ENCODE data around the gene LRCOL1.

The LRCOL1 gene

DNA sequence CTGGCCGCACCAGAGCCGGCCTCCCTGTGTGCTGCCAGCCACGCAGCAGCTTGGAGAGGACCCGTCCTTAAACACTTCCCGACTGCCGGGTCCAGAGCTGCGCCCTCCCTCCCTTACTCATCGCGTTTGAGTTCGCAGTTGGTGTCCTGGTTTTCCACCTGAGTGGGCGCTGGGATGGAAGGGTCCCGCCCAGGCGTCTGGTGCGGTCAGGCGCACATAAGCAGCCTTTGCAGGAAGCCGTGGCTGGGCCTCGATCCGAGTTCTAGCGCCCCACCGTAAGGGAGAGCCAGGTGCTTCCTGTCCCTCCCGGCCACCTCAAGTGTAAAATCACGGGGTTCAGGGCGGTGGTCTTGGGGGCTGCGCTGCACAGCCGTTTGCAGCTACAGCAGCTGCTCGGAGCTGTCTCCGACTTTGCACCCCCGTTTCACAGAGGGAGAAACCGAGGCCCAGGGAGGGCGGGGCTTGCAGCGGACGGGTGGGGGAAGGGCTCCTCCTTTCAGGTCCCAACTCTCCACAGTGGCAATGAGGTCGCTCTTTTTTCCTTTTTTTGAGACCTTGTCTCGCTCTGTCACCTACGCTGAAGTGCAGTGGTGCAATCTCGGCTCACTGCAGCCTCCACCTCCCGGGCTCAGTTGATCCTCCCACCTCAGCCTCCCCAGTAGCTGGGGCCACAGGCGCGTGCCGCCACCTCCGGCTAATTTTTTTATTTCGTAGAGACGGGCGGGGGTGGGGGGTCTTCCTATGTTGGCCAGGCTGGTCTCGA is 51.3 kb downstream of the LRCOL1 start:
- Histone ChIP-seq H3K4me1 (ENCODE audit: control insufficient read depth, insufficient read depth, low read length) (peaks cover 4% of the 10 kb centered on the region), H3K9me3 (ENCODE audit: control insufficient read depth, insufficient read depth, low read depth, low read length) (no peaks in the 10 kb centered on the region), H3K36me3 (ENCODE audit: control insufficient read depth in 2 of 2, insufficient read depth in 1 of 2, low read length in 2 of 2) (peaks cover 0 to 1% of the 10 kb centered on the region in 2 experiments; a peak in 1 of 3 replicates), H3K27ac (ENCODE audit: extremely low read depth, low read depth, low read length) (no peak overlapping the region), H3K4me3 (ENCODE audit: low read depth, low read length) (peak overlapping the region; percentile 50)
- TF ChIP-seq SP2 (tag by site-specific recombination; IDR thresholded peaks at IDR 0.05) = peak; percentile 5; the same call in 1 of the 2 replicates
- TF ChIP-seq ZNF146 (tag by site-specific recombination; IDR thresholded peaks at IDR 0.05) = no peak
- peak; percentile 9; the same call in 1 of the 2 replicates for TF ChIP-seq KLF1 (tag by site-specific recombination; IDR thresholded peaks at IDR 0.05)
- TF ChIP-seq, protein P1, sequence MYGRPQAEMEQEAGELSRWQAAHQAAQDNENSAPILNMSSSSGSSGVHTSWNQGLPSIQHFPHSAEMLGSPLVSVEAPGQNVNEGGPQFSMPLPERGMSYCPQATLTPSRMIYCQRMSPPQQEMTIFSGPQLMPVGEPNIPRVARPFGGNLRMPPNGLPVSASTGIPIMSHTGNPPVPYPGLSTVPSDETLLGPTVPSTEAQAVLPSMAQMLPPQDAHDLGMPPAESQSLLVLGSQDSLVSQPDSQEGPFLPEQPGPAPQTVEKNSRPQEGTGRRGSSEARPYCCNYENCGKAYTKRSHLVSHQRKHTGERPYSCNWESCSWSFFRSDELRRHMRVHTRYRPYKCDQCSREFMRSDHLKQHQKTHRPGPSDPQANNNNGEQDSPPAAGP (tag by site-specific recombination; IDR thresholded peaks at IDR 0.05) = 0 out of 2 replicates have a peak, but pooled peaks have one; percentile 12
- TF ChIP-seq, protein P2, sequence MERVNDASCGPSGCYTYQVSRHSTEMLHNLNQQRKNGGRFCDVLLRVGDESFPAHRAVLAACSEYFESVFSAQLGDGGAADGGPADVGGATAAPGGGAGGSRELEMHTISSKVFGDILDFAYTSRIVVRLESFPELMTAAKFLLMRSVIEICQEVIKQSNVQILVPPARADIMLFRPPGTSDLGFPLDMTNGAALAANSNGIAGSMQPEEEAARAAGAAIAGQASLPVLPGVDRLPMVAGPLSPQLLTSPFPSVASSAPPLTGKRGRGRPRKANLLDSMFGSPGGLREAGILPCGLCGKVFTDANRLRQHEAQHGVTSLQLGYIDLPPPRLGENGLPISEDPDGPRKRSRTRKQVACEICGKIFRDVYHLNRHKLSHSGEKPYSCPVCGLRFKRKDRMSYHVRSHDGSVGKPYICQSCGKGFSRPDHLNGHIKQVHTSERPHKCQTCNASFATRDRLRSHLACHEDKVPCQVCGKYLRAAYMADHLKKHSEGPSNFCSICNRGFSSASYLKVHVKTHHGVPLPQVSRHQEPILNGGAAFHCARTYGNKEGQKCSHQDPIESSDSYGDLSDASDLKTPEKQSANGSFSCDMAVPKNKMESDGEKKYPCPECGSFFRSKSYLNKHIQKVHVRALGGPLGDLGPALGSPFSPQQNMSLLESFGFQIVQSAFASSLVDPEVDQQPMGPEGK (tag by site-specific recombination; IDR thresholded peaks at IDR 0.05) = 0 out of 2 replicates have a peak, but pooled peaks have one; percentile 16
- peak; percentile 42; the same call in 1 of the 2 replicates for TF ChIP-seq EGR2 (tag by site-specific recombination; IDR thresholded peaks at IDR 0.05; ENCODE audit: low read depth)
- TF ChIP-seq ZNF555 (tag by site-specific recombination; conservative IDR thresholded peaks at IDR 0.05) = no peak
- ChIA-PET CTCF (interaction anchor here (4.7 kb wide), 1 partner anchor 144 kb away, joined by 34 read pairs; no protein-coding TSS in a partner anchor), POLR2A (interaction anchor here (1.0 kb wide), 2 partner anchors 68 to 143 kb away, joined by 3 read pairs; no protein-coding TSS in a partner anchor)

DNA sequence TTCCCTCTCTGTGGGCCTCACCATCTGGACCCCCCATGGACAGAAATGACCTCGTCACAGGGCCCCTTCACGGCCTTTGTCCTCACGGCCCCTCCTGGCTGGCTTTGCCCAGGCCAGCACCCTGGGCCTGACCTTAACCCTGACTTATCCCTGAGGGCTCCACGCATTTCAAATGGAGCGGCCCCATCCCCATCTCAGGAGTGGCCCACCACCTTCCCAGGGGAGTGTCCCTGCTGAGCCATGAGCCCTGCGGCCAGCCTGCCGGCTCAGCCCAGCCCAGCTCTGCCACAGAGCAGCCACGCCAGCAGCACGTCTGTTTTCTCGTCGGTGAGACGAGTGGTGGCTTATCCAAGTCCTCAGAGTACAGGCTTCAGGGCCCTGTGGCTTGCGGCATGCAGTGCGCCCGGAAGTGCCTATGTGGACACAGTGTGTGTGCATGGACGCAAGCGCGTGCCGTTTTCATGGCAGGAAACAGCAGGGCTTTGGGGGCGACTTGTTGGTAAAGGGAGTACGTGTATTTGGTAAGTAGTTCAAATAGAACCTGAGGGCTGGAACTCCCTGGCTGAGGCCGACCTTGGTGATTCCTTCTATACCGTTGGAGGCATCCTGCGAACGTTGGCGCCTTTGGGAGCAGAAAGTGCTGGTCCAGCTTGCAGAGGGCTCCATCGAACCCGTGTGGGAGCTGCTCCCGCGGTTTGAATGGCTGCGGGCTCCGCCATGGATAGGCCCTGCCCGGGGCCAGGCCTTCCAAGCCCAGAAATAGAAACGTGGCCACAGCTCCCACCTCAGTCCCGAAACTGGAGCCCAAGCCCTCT is 52.1 kb downstream of the LRCOL1 start:
- Histone ChIP-seq H3K4me1 (ENCODE audit: control insufficient read depth, insufficient read depth, low read length) (peaks cover 4% of the 10 kb centered on the region), H3K36me3 (ENCODE audit: control insufficient read depth in 2 of 2, insufficient read depth in 1 of 2, low read length in 2 of 2) (no peaks in the 10 kb centered on the region), H3K4me3 (ENCODE audit: low read depth, low read length) (no peak overlapping the region), H3K9me3 (ENCODE audit: control insufficient read depth, insufficient read depth, low read depth, low read length) (no peaks in the 10 kb centered on the region), H3K27ac (ENCODE audit: extremely low read depth, low read depth, low read length) (no peak overlapping the region)
- CTCF ChIA-PET = no interaction called here
- POLR2A ChIA-PET = no interaction called here
- TF ChIP-seq HOXC10 (CRISPR knock-in tag; IDR thresholded peaks at IDR 0.05) (no peak), ZNF48 (tag by site-specific recombination; IDR thresholded peaks at IDR 0.05) (no peak), GLIS2 (tag by site-specific recombination; IDR thresholded peaks at IDR 0.05) (peak; percentile 52; the same call in 1 of the 2 replicates), ZNF10 (tag by site-specific recombination; IDR thresholded peaks at IDR 0.05) (peak; percentile 72), ZIC2 (tag by site-specific recombination; IDR thresholded peaks at IDR 0.05) (peak; percentile 78), GLIS1 (tag by site-specific recombination; IDR thresholded peaks at IDR 0.05) (peak; percentile 89), ZNF350 (tag by site-specific recombination; IDR thresholded peaks at IDR 0.05) (no peak), ZFHX2 (tag by site-specific recombination; conservative IDR thresholded peaks at IDR 0.05) (no peak)
- TF ChIP-seq, protein P3, sequence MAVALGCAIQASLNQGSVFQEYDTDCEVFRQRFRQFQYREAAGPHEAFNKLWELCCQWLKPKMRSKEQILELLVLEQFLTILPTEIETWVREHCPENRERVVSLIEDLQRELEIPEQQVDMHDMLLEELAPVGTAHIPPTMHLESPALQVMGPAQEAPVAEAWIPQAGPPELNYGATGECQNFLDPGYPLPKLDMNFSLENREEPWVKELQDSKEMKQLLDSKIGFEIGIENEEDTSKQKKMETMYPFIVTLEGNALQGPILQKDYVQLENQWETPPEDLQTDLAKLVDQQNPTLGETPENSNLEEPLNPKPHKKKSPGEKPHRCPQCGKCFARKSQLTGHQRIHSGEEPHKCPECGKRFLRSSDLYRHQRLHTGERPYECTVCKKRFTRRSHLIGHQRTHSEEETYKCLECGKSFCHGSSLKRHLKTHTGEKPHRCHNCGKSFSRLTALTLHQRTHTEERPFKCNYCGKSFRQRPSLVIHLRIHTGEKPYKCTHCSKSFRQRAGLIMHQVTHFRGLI (tag by site-specific recombination; IDR thresholded peaks at IDR 0.05) = peak; percentile 75
